ENCODE results near the gene FAM9C.

The FAM9C gene

GRCh38 chrX:13014111-13015096 lies 30.0 kb downstream of the FAM9C start:
- CTCF ChIA-PET = interaction anchor here (1.2 kb wide), 1 partner anchor 68 kb away, joined by 6 read pairs; no protein-coding TSS in a partner anchor
- TF ChIP-seq CTCF (IDR thresholded peaks at IDR 0.05; ENCODE audit: control extremely low read depth, extremely low read depth, low read depth, missing control alignments) = no peak
- POLR2A ChIA-PET = interaction anchor here (0.7 kb wide), 1 partner anchor 37 kb away, joined by 3 read pairs; no protein-coding TSS in a partner anchor

GRCh38 chrX:13013363-13014110 lies 30.9 kb downstream of the FAM9C start:
- DNase-seq (ENCODE audit: extremely low spot score) = peak; percentile 38
- POLR2A ChIA-PET = interaction anchor here (0.7 kb wide), 1 partner anchor 36 kb away, joined by 3 read pairs; no protein-coding TSS in a partner anchor
- TF ChIP-seq CTCF (IDR thresholded peaks at IDR 0.05; ENCODE audit: control extremely low read depth, extremely low read depth, low read depth, missing control alignments) = no peak
- CTCF ChIA-PET = interaction anchor here (1.2 kb wide), 1 partner anchor 67 kb away, joined by 6 read pairs; no protein-coding TSS in a partner anchor

More at GRCh38 chrX:13014111-13015096, 30.0 kb downstream of the FAM9C start:
- DNase-seq (ENCODE audit: extremely low spot score) = no peak

GRCh38 chrX:13010546-13010945 lies 33.9 kb downstream of the FAM9C start:
- TF ChIP-seq CTCF (IDR thresholded peaks at IDR 0.05; ENCODE audit: control extremely low read depth, extremely low read depth, low read depth, missing control alignments) = no peak
- CTCF ChIA-PET = interaction anchor here (1.0 to 1.8 kb wide), 4 partner anchors 9 to 477 kb away, joined by 3 read pairs; no protein-coding TSS in a partner anchor
- DNase-seq (ENCODE audit: extremely low spot score) = no peak
- POLR2A ChIA-PET = no interaction called here

- POLR2A ChIA-PET = no interaction called here
- no peak for DNase-seq (ENCODE audit: extremely low spot score)
- CTCF ChIA-PET = interaction anchor here (1.2 to 1.8 kb wide), 2 partner anchors 38 to 478 kb away, joined by 3 read pairs; no protein-coding TSS in a partner anchor
- no peak for TF ChIP-seq CTCF (IDR thresholded peaks at IDR 0.05; ENCODE audit: control extremely low read depth, extremely low read depth, low read depth, missing control alignments)
Measured at GRCh38 chrX:13009844-13010243, 34.6 kb downstream of the FAM9C start.

DNA sequence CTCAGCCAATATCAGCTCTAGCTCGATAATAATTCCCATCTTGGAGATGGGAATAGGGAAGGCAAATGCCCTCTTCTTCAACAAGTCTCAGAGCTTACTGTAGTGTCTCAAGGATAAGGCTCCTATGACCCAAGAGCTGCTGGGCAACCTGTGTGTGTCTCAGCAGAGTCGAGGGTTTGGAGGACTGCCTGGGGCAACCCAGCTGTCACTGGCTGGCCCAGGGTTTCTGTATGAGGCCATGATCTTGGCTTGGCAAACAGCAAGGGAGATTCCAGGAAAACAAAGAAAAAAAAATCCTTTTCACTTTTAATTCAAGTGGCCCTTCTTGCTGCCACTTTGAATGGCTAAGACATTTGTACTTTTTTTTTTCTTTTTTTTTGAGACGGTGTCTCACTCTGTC lies 35.1 kb downstream of the FAM9C start:
- ChIA-PET CTCF (interaction anchor here (1.1 to 1.2 kb wide), 2 partner anchors 245 to 478 kb away, joined by 3 read pairs; no protein-coding TSS in a partner anchor), POLR2A (no interaction called here)
- TF ChIP-seq CTCF (IDR thresholded peaks at IDR 0.05; ENCODE audit: control extremely low read depth, extremely low read depth, low read depth, missing control alignments) = no peak
- DNase-seq (ENCODE audit: extremely low spot score) = no peak

- no peak for DNase-seq (ENCODE audit: extremely low spot score)
- TF ChIP-seq CTCF (IDR thresholded peaks at IDR 0.05; ENCODE audit: control extremely low read depth, extremely low read depth, low read depth, missing control alignments) = no peak
- ChIA-PET POLR2A (no interaction called here), CTCF (interaction anchor here (1.1 kb wide), 1 partner anchor 245 kb away, joined by 3 read pairs; no protein-coding TSS in a partner anchor)
Measured at GRCh38 chrX:13008851-13009250, 35.6 kb downstream of the FAM9C start.

All from GM10248 (cell line).